Choroid plexus epithelial cell (primary cell): ENCODE measurements around the gene C12orf42.

Experiments
- DNase-seq: peaks from one replicate; pipeline ENCODE4 v3.0.0-alpha.2; 2010; ENCODE audit warnings: low read depth
- H3K4me3 ChIP-seq: 2 replicates; pipeline ENCODE4 v1.5.1; 2011; ENCODE audit warnings: low read depth, mild to moderate bottlenecking, control low read depth, low read length, moderate library complexity
- TF ChIP-seq, protein P1 (sequence below): conservative IDR thresholded peaks from 2 replicates; pipeline ENCODE4 v1.5.1; 2011; ENCODE audit warnings: low read depth, mild to moderate bottlenecking, control low read depth, inconsistent platforms, low read length, moderate library complexity

Gene C12orf42

DNA sequence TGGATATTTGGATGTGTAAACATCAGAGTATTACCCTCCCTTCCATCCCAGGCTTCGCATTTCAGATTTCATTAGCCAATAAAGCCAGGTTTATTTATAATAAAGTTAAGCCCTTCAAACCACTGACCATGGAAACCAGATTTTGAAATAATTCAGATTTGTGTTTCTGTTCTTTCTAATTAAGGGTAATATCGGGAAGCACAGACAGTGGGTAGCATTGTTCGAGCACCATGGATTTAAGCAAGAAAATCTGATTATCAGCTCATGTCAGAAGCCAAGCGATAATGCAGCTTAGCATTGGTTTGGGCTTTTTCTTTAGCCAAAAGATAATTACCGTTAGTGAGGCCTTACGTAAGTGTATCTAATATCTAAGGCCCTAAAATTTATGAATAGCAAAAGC, 116.1 kb downstream of the C12orf42 start:
- no peak for DNase-seq
- TF ChIP-seq, protein P1, sequence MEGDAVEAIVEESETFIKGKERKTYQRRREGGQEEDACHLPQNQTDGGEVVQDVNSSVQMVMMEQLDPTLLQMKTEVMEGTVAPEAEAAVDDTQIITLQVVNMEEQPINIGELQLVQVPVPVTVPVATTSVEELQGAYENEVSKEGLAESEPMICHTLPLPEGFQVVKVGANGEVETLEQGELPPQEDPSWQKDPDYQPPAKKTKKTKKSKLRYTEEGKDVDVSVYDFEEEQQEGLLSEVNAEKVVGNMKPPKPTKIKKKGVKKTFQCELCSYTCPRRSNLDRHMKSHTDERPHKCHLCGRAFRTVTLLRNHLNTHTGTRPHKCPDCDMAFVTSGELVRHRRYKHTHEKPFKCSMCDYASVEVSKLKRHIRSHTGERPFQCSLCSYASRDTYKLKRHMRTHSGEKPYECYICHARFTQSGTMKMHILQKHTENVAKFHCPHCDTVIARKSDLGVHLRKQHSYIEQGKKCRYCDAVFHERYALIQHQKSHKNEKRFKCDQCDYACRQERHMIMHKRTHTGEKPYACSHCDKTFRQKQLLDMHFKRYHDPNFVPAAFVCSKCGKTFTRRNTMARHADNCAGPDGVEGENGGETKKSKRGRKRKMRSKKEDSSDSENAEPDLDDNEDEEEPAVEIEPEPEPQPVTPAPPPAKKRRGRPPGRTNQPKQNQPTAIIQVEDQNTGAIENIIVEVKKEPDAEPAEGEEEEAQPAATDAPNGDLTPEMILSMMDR, result no peak
- H3K4me3 ChIP-seq, result no peak overlapping the region

GRCh38 chr12:103373088-103373523, 122.7 kb downstream of the C12orf42 start:
- no peak for DNase-seq
- no peak overlapping the region for H3K4me3 ChIP-seq
- TF ChIP-seq, protein P1, result no peak

- DNase-seq, result no peak
- TF ChIP-seq, protein P1, result no peak
- no peak overlapping the region for H3K4me3 ChIP-seq
Observed at GRCh38 chr12:103369929-103370328, 125.8 kb downstream of the C12orf42 start.

GRCh38 chr12:103368167-103368566, 127.6 kb downstream of the C12orf42 start:
- H3K4me3 ChIP-seq, result no peak overlapping the region
- TF ChIP-seq, protein P1, result no peak

DNA sequence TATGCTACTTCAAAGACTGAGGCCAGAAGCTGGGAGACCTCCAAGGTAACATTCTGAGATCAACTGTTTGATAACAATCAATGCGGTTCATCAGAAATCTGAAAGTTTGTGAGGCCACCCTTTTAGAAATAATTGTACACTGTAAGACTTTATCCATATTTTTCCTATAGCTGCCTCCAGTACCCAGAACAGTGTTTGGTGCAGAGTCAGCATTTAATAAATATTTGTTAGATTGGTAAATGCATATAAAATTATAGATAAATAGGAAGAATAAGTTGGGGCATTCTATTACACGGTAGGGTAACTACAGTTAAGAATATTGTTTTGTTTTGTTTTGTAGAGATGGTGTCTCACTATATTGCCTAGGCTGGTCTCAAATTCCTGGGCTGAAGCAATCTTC, 141.4 kb downstream of the C12orf42 start:
- TF ChIP-seq, protein P1, result no peak
- H3K4me3 ChIP-seq, result no peak overlapping the region
- no peak for DNase-seq

More at GRCh38 chr12:103368167-103368566, 127.6 kb downstream of the C12orf42 start:
- DNase-seq, result no peak

- no peak overlapping the region for H3K4me3 ChIP-seq
- TF ChIP-seq, protein P1, result no peak
- no peak for DNase-seq
Observed at GRCh38 chr12:103353913-103354312, 141.9 kb downstream of the C12orf42 start.

DNA sequence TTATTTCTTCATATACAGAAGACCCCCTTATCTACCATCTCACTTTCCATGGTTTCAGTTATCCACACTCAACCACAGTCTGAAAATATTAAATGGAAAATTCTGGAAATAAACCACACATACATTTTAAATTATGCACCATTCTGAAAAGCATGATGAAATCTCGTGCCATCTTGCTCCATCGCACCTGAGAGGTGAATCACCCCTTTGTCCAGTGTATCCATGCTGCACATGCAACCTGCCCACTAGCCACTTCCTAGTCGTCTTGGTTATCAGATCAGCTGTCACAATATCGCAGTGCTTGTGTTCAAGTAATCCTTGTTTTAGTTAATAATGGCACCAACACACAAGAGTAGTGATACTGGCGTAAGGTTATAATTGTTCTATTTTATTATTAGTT, 145.7 kb downstream of the C12orf42 start:
- no peak overlapping the region for H3K4me3 ChIP-seq
- DNase-seq, result no peak
- TF ChIP-seq, protein P1, result no peak
